H1 (cell line): ENCODE data around the gene TTC33. TPM values are rescaled to one million over a fixed set of nuclear protein-coding genes. Genes with fewer than 3 reads are reported as not detected.

Source experiments
- CTCF ChIA-PET: fragments of 300-600 bp; sonication (Branson Sonifier 250); formaldehyde crosslinking; loops from one replicate; lab custom pipeline; 2021; ENCODE audit not compliant: partially characterized antibody; lab: Charles Lee
- POLR2A ChIA-PET: fragments of 300-600 bp; sonication (Branson Sonifier 250); formaldehyde crosslinking; loops from one replicate; lab custom pipeline; 2021; ENCODE audit warnings: inconsistent platforms; ENCODE audit not compliant: partially characterized antibody; lab: Charles Lee
- DNase-seq, 2 experiments: peaks; one replicate each; pipeline versions ENCODE4 v3.0.0 to v3.0.0-alpha.2; 2010 to 2022; ENCODE audit warnings: low spot score in 2 of 2, low read depth in 1 of 2, mixed read lengths in 1 of 2
- FAIRE-seq: peaks from 2 replicates; lab custom pipeline; 2011; peaks lifted over from hg19 to GRCh38; lab: Jason Lieb, UNC
- H2AFZ ChIP-seq: 2 replicates; pipeline ENCODE4 v1.8.1; 2012; ENCODE audit warnings: low read length, inconsistent platforms
- H2AK5ac ChIP-seq: 2 replicates; pipeline ENCODE4 v1.6.1; 2013; ENCODE audit warnings: low read depth, low read length
- H2BK120ac ChIP-seq: replicated peaks from 2 replicates; pipeline ENCODE3; 2013; ENCODE audit warnings: low read depth, low read length, inconsistent platforms
- H2BK12ac ChIP-seq: 2 replicates; pipeline ENCODE4 v1.6.1; 2013; ENCODE audit warnings: low read depth, low read length
- H2BK15ac ChIP-seq: 2 replicates; pipeline ENCODE4 v1.6.1; 2013; ENCODE audit warnings: low read length
- H2BK20ac ChIP-seq: 2 replicates; pipeline ENCODE4 v1.6.1; 2013; ENCODE audit warnings: low read length
- H2BK5ac ChIP-seq: 2 replicates; pipeline ENCODE4 v1.6.1; 2013; ENCODE audit warnings: low read depth, low read length
- H3K14ac ChIP-seq: 2 replicates; pipeline ENCODE4 v1.6.1; 2013; ENCODE audit warnings: inconsistent platforms; ENCODE audit not compliant: insufficient read length
- H3K18ac ChIP-seq: 2 replicates; pipeline ENCODE4 v1.6.1; 2013; ENCODE audit warnings: low read length; ENCODE audit errors: extremely low read depth
- H3K23ac ChIP-seq: 2 replicates; pipeline ENCODE4 v1.6.1; 2013; ENCODE audit warnings: inconsistent platforms; ENCODE audit not compliant: insufficient read length
- H3K23me2 ChIP-seq: 2 replicates; pipeline ENCODE4 v1.6.1; 2013; ENCODE audit warnings: low read depth, low read length
- H3K27ac ChIP-seq: 2 replicates; pipeline ENCODE4 v1.6.1; 2011; ENCODE audit warnings: low read depth, low read length, inconsistent platforms
- H3K27me3 ChIP-seq, 4 experiments: replicated peaks in 1 of 4; 1 replicate in 1 of 4; 2 replicates in 3 of 4; pipeline versions ENCODE4 v1.6.1 to v1.8.1; 2011 to 2013; ENCODE audit warnings: low read length in 3 of 4, mild to moderate bottlenecking in 3 of 4, inconsistent platforms in 2 of 4, mixed read lengths in 2 of 4, moderate library complexity in 1 of 4; ENCODE audit not compliant: control insufficient read depth in 3 of 4, insufficient read depth in 3 of 4; ENCODE audit errors: extremely low read depth in 1 of 4
- H3K36me3 ChIP-seq, 4 experiments: 2 replicates each; pipeline versions ENCODE4 v1.6.1 to v1.8.1; 2011 to 2013; ENCODE audit warnings: mild to moderate bottlenecking in 4 of 4, low read length in 3 of 4, moderate library complexity in 2 of 4, control low read depth in 1 of 4, inconsistent platforms in 1 of 4; ENCODE audit not compliant: insufficient read depth in 4 of 4, control insufficient read depth in 2 of 4
- H3K4ac ChIP-seq: replicated peaks from 2 replicates; pipeline ENCODE3; 2013; ENCODE audit warnings: low read length, low read depth, mixed read lengths, inconsistent platforms; ENCODE audit not compliant: insufficient read length
- H3K4me1 ChIP-seq, 4 experiments: replicated peaks in 1 of 4; 1 replicate in 1 of 4; 2 replicates in 3 of 4; pipeline versions ENCODE4 v1.6.1 to v1.8.1; 2011 to 2013; ENCODE audit warnings: low read length in 3 of 4, inconsistent platforms in 2 of 4, mixed read lengths in 1 of 4; ENCODE audit not compliant: insufficient read depth in 4 of 4, control insufficient read depth in 3 of 4
- H3K4me2 ChIP-seq, 2 experiments: 2 replicates each; pipeline versions ENCODE4 v1.6.1 to v1.8.1; 2011 to 2013; ENCODE audit warnings: low read depth in 2 of 2, low read length in 2 of 2, control low read depth in 1 of 2, inconsistent platforms in 1 of 2, mild to moderate bottlenecking in 1 of 2; ENCODE audit not compliant: insufficient read depth in 1 of 2
- H3K4me3 ChIP-seq, 4 experiments: fragments of 200-600, 300-600 bp in 1 of 4; sonication (generic), shearing (Covaris generic), sonication (Bioruptor Twin) in 1 of 4; 2 replicates each; pipeline versions ENCODE4 v1.5.1 to v1.8.1; 2011 to 2016; ENCODE audit warnings: low read length in 4 of 4, low read depth in 3 of 4, control low read depth in 2 of 4, inconsistent platforms in 2 of 4, mild to moderate bottlenecking in 2 of 4, mixed read lengths in 1 of 4, moderate library complexity in 1 of 4; ENCODE audit not compliant: insufficient read depth in 2 of 4; ENCODE audit errors: extremely low read depth in 1 of 4
- H3K56ac ChIP-seq: replicated peaks from 2 replicates; pipeline ENCODE3; 2013; ENCODE audit warnings: low read depth, mild to moderate bottlenecking, mixed read lengths, low read length, inconsistent platforms; ENCODE audit not compliant: insufficient read length
- H3K79me1 ChIP-seq: 2 replicates; pipeline ENCODE4 v1.6.1; 2013; ENCODE audit warnings: low read depth, low read length, control low read depth
- H3K79me2 ChIP-seq, 2 experiments: 2 replicates each; pipeline versions ENCODE4 v1.6.1 to v1.8.1; 2012 to 2013; ENCODE audit warnings: low read length in 2 of 2, mild to moderate bottlenecking in 2 of 2, inconsistent platforms in 1 of 2; ENCODE audit not compliant: insufficient read depth in 2 of 2, control insufficient read depth in 1 of 2
- H3K9ac ChIP-seq, 4 experiments: replicated peaks in 1 of 4; 1 replicate in 1 of 4; 2 replicates in 3 of 4; pipeline versions ENCODE4 v1.6.1 to v1.8.1; 2011 to 2013; ENCODE audit warnings: low read depth in 3 of 4, low read length in 3 of 4, control low read depth in 2 of 4, mild to moderate bottlenecking in 2 of 4, moderate library complexity in 2 of 4, inconsistent platforms in 1 of 4; ENCODE audit errors: extremely low read depth in 1 of 4
- H3K9me3 ChIP-seq, 2 experiments: 2 replicates each; pipeline versions ENCODE4 v1.6.1 to v1.8.1; 2012 to 2013; ENCODE audit warnings: mild to moderate bottlenecking in 2 of 2, moderate library complexity in 2 of 2, control low read depth in 1 of 2, inconsistent platforms in 1 of 2, low read depth in 1 of 2, low read length in 1 of 2, mixed read lengths in 1 of 2; ENCODE audit not compliant: insufficient read depth in 2 of 2
- H4K20me1 ChIP-seq, 2 experiments: replicated peaks in 1 of 2; 2 replicates each; pipeline versions ENCODE3 to v1.8.1; 2011 to 2013; ENCODE audit warnings: inconsistent platforms in 2 of 2, low read length in 2 of 2, mild to moderate bottlenecking in 1 of 2; ENCODE audit not compliant: insufficient read depth in 2 of 2, control insufficient read depth in 1 of 2
- H4K5ac ChIP-seq: 2 replicates; pipeline ENCODE4 v1.6.1; 2013; ENCODE audit warnings: low read length, low read depth, mixed read lengths, inconsistent platforms; ENCODE audit not compliant: insufficient read length
- H4K8ac ChIP-seq: 2 replicates; pipeline ENCODE4 v1.8.0; 2013; ENCODE audit warnings: mild to moderate bottlenecking, moderate library complexity, low read length, inconsistent platforms; ENCODE audit not compliant: insufficient read depth; ENCODE audit errors: extremely low read depth
- H4K91ac ChIP-seq: replicated peaks from 2 replicates; pipeline ENCODE3; 2013; ENCODE audit warnings: low read length, mixed read lengths, inconsistent platforms; ENCODE audit not compliant: insufficient read length
- USF2 ChIP-seq: IDR thresholded peaks from 2 replicates; pipeline ENCODE4 v1.6.1; 2011; ENCODE audit warnings: low read length, improper control_type of control experiment
- WGBS, 2 experiments: shearing (Covaris generic) in 1 of 2; methylation state at CpG; one replicate each; pipeline versions ENCODE4 v1.1.6 to v1.1.7; 2013 to 2015; ENCODE audit warnings: low lambda C conversion rate in 2 of 2, mixed read lengths in 2 of 2, inconsistent platforms in 1 of 2, low coverage in 1 of 2, missing lambda C conversion rate in 1 of 2; ENCODE audit not compliant: insufficient replicate concordance in 2 of 2, insufficient coverage in 1 of 2, insufficient read length in 1 of 2; ENCODE audit errors: extremely low coverage in 1 of 2, missing lambda C conversion rate in 1 of 2; 5-methylcytosine and 5-hydroxymethylcytosine counted together
- polyA plus RNA-seq, 7 experiments: library from polyadenylated mRNA; depleted of rRNA in 3 of 7; stranded (reverse) in 5 of 7; unstranded in 2 of 7; fragments of >200 nt in 5 of 7; fragments of 200-250 nt in 2 of 7; gene quantifications; 1 replicate in 5 of 7; 2 replicates in 1 of 7; 4 replicates in 1 of 7; pipeline versions ENCODE4 v1.2.1 to v1.2.3, GENCODE V29; 2011 to 2013; ENCODE audit warnings: missing spikeins in 2 of 7, mixed read lengths in 2 of 7
- total RNA-seq: library from RNA; stranded (reverse); fragmentation: NEBNext Ultra II Directional; extraction: Animal tissue kit (Norgen Biotek cat#: 25700); gene quantifications from 2 replicates; pipeline ENCODE4 v1.2.1, GENCODE V29; 2021

Gene TTC33
- total and polyA plus RNA-seq, 2 of the 8 experiments (the other 6 are each of a cell fraction or from before 2014, with no cell fraction given), result 1.2 to 12.6 TPM

DNA sequence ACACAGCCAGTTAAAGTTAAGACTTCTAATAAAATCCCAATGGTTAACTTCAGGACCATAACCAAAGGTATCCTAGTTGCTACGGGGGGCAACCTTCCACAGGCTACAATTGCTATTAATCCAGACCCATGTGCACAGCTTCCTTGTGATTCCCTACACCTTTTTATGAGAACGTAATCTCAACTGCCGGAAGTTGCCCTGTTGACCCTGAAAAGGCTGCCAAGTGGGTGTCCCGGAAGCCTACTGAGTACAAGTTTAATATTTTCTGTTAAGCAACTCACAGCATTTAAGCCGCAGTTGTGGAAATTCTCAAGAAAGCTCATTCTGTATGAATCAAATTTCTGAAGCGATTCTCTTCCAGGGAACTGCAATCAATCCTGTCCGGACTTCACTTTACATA lies 124.5 kb downstream of the TTC33 start:
- Histone ChIP-seq H4K8ac (no peak overlapping the region), H4K91ac (no peak overlapping the region), H3K79me2 (no peaks in the 10 kb centered on the region), H3K36me3 (no peaks in the 10 kb centered on the region), H3K4me3 (no peak overlapping the region), H3K4me2 (no peak overlapping the region), H3K79me1 (no peaks in the 10 kb centered on the region), H2AK5ac (no peak overlapping the region), H4K5ac (no peak overlapping the region), H3K56ac (no peak overlapping the region), H2AFZ (no peak overlapping the region), H4K20me1 (no peaks in the 10 kb centered on the region), H2BK120ac (no peak overlapping the region), H3K14ac (no peak overlapping the region), H3K9me3 (no peaks in the 10 kb centered on the region), H3K27me3 (no peaks in the 10 kb centered on the region), H2BK15ac (no peak overlapping the region), H2BK12ac (no peak overlapping the region), H3K4ac (no peak overlapping the region), H2BK20ac (no peak overlapping the region), H3K23ac (no peak overlapping the region), H3K4me1 (no peaks in the 10 kb centered on the region), H2BK5ac (no peak overlapping the region), H3K9ac (no peak overlapping the region), H3K27ac (no peak overlapping the region), H3K18ac (no peak overlapping the region), H3K23me2 (no peaks in the 10 kb centered on the region)
- TF ChIP-seq USF2, result no peak
- CTCF ChIA-PET, result interaction anchor here (0.6 kb wide), 1 partner anchor 19 kb away, joined by 3 read pairs; no protein-coding TSS in a partner anchor
- POLR2A ChIA-PET, result no interaction called here
- DNase-seq (no peak), FAIRE-seq (no peak)
- WGBS, 2 experiments, result 79% methylated on average over 7 of the region's 7 CpGs; no CpG with 5 or more reads in 1 of the 2 experiments
